HG02642 (cell line): ENCODE data around the gene WIPF3.

Experiments used
- ATAC-seq: cut with Tn5 transposase; IDR thresholded peaks from one replicate; pipeline ENCODE4 v1.9.1; 2021; ENCODE audit warnings: mild to moderate bottlenecking; ENCODE audit not compliant: unreplicated experiment, poor library complexity

Gene WIPF3, protein sequence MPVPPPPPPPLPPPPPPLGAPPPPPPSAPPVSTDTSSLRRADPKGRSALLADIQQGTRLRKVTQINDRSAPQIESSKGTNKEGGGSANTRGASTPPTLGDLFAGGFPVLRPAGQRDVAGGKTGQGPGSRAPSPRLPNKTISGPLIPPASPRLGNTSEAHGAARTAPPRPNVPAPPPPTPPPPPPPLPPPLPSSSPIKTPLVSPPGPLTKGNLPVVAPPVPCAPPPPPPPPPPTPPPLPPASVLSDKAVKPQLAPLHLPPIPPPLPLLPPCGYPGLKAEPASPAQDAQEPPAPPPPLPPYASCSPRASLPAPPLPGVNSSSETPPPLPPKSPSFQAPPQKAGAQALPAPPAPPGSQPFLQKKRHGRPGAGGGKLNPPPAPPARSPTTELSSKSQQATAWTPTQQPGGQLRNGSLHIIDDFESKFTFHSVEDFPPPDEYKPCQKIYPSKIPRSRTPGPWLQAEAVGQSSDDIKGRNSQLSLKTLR

DNA sequence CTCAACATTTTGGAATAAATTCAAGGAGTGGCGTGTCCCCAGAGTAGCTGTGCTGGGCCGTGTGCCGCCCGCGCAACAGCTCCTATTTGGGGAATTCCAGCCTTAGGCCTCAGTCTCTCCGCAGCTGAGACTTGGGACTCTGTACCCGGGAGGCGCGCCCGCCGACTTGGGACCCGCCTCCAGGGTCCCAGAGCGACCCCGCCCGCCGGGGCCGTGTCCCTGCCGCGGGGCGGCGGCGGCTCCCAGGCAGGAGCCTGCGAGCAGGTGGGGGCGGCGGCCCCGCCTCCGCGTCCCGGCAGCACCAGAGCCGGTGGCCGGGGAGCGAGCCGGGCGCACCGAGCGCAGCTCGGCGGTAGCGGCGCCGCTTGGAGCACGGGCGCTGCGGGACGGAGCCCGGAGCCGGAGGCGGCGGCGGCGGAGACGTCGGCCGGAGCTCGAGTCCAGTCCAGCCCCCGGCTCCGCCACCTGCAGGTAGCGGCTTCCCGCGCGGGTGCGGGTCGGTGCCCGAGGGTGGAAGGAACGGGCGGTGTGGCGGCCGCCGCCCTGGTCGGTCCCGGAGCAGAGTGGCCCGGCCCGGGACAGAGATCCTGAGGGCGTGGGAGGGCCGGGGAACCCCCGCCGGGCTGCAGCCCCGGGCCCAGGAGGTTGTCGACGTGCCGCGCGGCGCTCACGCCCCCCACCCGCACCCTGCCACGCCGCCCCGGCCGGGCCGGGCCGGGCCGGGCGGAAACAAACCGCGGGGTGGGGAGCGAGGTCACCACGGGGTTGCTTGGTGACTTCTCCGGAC, at the start of gene WIPF3:
TSS of gene WIPF3 (plus strand) at position 301 of the 787 bp plus-strand sequence. CDS start 28,217 bp downstream, outside the sequence.
- no peak for ATAC-seq

DNA sequence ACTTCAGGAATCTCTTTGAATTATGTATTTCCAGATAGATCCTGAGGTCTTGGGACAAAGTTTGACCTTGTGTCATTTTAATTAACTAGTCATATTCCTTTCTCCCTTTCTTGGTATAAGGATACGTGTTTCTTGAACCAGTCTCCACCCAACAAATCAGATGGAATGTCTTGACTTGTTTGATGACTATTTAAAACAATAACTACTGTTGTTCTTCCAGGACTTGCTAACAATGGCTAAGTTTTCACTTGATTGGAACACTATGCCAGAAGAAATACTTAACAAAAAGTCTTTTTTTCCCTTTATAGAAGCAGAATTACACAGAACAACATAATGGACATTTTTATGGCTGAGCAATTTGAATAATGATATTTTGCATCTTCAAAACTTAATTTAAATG, 43.0 kb upstream of the WIPF3 start:
- ATAC-seq = no peak

DNA sequence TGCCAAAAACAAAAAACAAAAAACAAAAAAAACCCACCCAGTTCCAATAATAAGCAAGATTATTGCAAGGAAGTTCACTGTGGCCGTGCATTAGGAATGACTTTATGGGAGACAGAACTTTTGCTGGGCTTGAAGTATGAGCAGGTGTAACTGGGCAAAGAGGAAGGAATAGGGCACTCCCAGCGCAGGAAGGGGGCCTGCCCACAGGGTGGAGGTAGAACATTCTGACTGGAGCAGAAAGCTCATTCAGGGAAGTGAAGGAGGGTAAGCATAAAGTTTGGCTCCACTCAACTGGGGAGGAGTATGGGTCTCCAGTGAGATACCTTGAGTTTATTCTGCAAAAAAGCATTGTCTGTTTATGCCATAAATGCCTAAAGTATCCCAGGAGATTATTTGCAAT, 42.1 kb upstream of the WIPF3 start:
- ATAC-seq = no peak

DNA sequence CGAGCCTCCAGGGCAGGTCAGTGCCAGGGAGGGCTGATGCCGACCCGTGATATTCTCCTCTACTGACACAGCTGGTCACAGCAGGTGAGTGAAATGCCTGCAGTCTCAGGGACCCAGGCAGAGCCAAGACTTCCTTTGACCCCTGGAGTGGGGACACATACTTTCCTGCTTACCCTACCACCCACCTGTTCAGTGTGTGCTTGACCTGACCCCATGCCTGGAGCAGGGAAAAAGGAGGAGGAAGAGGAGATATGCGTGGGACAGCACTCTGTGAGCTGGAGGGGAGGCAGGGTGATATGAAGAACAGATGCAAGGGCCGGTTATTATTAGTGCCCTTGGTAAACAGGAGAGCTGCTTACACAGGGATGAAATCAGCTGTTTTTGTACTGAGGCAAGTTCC, 40.8 kb upstream of the WIPF3 start:
- ATAC-seq = no peak

DNA sequence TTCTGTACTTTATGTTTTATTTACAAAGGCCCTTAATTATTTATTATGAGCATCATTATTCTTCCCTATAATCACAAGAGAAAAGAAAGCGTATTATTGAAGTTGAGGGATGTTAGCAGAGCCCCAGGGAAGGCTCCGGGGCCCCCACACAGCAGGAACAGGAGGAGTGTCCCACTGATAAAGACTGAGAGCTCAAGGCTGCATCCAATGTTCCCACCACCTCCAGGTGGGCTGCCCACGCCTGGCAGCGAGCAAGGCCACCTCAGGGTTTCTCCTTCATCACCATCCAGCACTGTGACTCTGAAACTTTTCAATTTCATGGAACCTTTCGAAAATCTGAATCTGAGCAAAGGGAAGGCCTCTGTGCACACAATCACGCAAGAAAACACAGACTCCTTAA, 35.9 kb upstream of the WIPF3 start:
- no peak for ATAC-seq

DNA sequence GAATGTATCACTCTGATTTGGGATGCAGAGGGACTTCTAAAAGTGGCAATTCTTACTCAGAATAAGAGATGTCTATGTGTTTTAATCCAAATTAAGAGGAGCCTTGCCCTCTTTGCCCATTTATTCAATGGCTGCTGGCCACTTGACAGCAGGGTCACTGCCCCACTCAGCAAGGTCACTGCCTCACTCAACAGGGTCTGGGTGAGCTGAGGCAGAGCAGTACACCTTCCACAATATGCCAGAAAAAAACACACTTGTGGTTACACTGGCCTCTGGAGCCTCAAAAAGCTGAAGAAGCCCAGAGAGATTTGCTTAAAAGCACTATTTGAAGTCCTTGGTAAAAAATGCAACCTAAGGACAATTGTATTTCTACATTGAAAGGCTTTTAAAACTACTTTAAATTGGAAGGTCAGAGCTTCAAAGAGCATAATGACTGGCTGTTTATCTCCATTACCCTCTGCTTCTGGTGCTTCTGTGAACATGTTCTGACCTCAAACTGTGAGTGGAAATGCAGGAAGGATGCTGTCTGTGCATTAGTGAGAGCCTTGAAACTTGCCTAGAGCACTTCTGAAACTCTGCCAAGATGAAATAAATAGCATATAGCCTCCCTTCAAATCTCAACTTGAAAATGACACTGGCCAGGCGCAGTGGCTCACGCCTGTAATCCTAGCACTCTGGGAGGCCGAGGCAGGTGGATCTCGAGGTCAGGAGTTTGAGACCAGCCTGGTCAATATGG, 35.1 kb upstream of the WIPF3 start:
- no peak for ATAC-seq

DNA sequence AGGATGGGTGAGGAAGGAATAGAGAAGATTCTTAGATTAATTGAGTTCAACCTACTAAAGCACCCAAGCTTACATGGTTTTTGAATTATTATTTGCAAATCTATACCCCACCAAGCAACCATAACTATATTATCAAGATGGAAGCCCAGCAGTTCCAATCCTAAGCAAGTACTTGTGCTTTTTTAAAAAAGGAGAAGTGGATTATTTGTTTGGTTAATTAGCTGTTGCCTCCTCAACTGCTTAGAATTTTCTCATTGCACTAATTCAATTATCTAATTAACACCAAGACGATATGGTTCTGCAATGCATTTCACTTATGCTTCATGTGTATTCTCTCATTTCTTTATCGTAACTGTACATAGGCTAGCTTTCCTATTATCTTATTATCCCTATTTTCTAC, 27.3 kb upstream of the WIPF3 start:
- ATAC-seq = no peak

DNA sequence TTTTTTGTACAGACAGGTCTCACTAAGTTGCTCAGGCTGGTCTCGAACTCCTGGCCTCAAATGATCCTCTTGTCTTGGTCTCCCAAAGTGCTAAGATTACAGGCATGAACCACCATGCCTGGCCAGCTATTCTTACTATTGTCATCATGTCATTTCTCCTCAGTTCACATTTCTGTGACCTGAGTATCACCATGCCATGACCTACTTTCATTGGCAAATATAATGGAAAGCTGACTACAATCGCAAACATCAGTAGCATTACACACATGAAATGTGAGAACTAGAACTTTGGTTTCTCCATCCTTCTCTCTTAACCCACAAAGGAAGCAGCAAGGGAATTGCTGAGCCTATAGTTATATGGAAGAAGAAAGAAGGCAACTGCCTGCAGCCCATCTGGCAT, 26.0 kb upstream of the WIPF3 start:
- ATAC-seq = no peak

DNA sequence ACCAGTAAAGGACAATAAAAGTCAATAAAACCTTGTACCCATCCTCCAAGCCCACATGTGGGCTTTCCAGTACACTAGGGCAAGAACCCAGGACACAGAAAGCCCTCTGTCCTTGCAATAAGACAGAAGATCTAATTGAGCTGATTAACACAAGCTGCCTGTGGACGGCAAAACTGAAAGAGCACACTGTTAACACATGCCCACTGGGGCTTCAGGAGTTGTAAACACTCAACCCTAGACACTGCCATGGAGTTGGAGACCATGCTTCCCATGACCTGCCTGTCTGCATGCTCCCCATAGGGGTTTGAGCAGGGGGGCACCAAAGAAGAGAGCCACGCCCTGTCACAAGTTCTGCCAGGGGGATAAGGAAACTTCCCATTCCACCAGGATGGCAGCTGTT, 22.6 kb upstream of the WIPF3 start:
- no peak for ATAC-seq

DNA sequence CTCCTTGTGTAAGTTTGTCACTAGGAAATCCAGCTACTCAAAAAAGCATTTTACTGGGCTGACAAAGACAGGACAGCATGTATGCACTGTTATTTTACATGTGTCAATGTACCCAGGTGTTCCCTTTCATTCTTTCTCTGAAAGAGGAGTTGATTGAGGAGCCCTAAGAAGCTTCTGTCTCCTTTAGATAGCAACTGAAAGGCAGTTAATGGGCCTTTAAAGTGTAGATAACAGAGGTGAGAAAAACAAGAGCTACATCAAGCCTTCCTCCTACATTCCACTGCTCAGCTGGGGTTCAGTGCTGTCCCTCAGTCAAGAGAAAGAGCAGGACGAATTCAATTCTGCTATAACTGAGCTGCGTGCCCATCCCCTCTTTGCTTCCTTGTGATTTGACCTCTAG, 12.8 kb upstream of the WIPF3 start:
- ATAC-seq = no peak

DNA sequence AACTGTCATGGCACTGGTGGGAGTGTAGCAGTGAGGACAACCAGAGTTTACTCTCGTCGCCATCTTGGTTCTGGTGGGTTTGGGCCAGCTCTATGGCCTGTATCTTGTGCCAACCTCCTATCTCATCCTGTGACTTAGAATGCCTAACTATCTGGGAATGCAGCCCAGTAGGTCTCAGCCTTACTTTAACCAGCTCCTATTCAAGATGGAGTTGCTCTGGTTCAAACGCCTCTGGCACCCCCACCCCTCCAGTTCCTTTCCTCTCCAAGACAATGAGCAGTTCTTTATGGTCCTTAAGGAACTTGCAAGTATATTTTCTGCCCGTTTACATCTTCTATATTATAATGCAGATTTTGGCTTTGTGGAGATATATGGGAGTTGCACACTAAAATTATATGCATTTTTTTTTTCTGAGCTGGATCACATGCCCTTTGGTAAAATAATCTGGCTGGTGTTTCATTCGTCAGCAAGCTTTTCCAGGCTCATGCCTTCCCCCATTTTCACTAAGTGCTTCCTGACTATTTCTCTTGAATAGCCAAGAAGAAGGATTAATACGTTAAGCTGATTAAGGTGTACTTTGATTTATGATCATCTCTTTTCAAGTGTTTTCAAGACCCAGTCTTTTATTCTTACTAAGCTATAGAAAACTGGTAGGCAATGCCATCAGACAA, 11.2 kb upstream of the WIPF3 start:
- no peak for ATAC-seq

DNA sequence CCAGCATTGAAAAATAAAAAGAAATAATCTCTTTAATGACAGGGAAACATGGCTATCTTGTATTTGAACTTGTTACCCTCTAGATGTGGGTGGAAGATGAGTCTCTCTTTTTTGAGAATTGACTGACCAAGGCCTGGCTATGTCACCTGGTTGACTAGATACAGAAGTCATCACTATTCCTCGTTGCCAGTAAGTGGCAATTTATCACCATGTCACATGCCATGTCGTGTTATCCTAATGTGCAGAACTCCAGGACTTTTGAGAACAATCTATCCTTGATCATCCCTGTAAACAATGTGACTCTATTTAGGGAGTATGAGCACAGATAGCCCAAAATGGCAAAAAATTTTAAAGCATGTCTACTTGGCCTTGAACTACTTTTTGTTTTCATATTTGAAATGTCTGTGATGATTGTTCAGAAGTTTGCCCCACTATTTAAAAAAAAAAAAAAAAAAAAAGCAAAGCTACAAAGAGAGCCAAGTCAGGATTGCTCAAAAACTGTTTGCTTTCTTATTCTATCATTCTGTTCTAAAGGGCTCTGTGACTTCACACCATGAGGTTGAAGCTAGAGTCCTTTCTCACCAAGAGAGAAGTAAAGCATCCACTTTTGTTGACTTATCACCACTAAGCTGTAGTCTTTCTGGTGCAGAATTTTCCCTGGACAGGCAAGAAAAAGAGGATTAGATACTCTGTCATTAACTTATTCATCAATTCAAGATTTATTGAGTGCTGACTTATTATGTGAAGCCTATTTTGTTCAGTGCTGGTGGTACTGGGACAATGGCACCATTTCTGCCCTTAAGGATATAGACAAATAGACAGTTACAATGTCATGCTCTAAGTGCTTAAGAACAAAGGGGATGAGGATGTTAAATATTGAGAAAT, 10.4 kb upstream of the WIPF3 start:
- no peak for ATAC-seq

DNA sequence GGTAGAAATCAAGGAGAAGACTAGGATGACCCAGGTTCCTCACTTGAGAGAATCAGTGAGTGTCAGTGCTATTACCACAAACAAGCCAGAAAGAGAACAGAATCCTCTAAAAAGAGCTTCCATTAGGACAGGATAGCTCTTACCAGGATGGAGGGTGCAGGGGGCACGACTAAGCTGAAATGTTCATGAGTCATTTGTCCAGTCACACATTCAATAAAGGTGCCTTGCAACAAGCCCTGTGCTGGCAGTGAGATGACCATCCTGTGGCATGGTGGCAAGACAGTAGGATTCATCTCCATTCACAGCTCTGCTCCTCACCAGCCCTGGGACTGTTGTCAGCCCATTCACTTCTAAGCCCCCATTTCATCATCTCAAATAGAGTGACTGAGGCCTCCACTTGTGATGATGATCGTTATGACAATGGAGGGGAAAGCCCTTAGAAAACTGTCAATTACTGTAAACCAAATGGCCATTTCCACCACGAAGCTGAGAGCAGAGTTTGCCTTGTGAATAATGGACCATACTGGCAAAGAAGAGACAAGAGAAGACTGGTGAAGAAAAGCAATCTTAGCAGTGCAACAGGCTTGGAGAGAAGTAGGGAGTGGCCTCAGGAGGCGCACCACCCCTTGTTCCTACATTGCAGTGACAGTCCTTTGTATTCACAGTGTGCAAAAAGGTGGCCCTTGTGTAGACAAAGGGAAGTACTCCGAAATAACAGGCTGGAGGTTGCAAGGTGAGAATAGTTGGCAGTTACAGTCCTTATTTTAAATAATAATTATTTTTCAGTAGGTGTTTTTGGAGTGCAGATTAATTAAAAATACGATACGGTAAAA, 9.0 kb upstream of the WIPF3 start:
- no peak for ATAC-seq

DNA sequence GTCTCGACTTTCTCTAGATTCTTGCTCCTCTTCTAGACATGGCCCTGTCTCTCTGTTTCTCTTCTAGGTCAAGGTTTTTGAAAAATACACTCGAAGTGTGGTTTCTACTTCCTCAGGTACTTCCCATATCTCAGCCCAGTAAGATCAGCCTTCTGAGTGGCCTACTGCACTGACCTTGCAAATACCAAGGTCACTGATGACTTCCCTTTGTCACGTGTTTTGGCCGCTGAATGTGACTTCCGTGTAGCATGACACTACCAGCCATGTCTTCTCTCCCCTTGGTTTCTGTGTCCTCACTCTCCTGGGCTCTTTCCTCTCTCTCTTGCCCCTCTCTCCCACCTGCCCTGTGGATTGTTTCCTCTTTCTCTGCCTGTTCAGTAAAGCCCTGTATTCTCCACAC, 7.9 kb upstream of the WIPF3 start:
- no peak for ATAC-seq

DNA sequence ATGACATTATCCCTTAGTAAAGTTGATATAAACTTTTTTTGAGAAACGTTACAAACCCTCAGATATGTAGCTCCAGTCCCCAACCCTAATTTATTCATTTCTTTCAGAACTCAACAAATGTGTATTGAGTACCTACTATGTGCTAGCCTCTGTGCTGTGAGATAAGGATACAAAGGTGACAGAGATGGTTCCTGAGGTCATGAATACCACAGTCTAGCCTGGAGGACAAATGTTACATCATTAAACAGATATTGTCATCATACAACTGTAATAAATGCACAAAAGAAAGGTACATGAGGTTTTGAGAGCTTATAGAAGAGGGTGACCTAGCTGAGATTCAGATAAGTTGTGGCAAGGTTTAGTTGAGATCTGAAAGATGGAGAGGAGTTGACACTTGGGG, 4.4 kb upstream of the WIPF3 start:
- no peak for ATAC-seq

DNA sequence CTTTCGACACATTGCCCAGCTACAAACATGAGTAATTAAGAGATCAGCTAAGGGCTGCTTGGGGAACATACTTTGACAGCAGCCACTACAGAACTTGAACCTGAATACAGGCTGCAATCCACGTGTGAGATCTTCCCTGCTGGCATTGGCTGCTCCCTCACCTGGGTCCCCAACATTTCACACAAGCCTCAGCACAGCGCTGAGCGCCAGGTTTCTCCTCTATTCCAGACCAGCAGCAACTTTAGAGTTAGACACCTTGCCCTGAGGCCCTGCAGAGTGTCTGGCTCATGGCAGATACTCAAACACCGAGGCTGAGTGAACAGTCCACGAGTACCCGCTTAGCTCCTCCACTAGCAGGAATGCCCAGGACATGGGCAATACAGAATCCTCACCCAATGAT, 1.3 kb upstream of the WIPF3 start:
- ATAC-seq = no peak

DNA sequence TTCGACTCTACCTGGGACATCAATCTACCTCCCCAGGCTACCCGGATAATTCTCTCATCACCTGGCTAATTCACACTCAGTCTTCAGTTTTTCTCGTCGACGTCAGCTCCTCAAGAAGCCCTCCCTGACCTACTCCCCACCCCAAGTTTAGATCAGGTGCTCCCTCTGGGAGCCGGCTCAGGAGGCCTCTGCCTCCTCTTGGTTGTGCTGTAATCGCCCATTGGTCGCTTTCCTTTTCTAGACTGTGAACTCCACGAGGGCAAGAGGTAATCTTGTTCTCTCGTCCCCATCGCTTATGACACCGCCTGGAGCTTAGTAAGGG, 461 bp upstream of the WIPF3 start:
- no peak for ATAC-seq

DNA sequence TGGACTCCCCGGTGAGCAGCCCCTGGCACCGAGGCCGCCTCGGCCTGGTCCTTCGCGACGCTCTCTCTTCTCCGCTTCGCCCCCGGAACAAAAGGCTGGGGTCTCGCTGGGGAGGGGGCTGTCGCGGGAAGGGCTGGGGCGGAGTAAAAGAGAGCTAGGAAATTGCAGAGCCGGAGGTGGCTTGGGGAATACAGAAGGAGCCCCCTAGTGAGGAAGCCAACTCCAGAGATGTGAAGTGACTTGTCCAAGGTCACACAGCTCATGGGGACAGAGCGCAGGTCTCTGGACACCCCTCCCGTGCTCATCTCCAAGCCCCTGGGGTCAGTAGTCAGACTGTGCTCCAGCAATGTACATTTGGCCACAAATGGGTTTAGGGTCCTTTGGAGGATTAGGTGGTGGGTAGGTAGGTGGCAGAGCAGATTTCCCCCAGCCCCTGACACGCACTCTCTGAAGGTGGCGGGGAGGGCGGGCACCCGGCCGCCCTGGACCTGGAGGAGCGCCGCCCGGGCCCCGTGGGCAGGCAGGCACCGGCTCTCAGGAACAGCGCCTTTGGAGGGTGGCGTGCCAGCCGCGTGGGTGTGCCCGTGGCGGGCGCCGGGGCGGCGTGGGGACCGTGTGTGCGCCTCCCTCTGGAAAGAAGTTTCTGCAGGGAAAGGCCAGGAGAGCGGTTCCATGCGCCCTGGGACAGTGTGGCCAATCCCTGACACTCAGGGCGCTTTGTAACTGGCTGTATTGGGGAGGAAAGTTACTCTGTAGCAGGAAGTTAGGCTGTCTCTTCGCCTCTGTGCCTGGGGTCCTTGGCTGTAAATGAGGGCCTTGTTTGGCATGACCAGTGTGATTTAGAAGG, 910 bp downstream of the WIPF3 start:
- ATAC-seq = no peak
